ENCODE data around the gene ENOPH1.

ENOPH1 gene

GRCh38 chr4:82433791-82434190 is 3.4 kb downstream of the ENOPH1 start:
- in situ Hi-C loops (cut with MboI; ENCODE audit: low sequenced_read_pairs, unreplicated experiment) = no loop called here
- no peak for DNase-seq (ENCODE audit: low spot score)
- no peak for TF ChIP-seq CTCF (IDR thresholded peaks at IDR 0.05; ENCODE audit: borderline replicate concordance, control extremely low read depth, extremely low read depth, insufficient read depth, missing control alignments)

DNA sequence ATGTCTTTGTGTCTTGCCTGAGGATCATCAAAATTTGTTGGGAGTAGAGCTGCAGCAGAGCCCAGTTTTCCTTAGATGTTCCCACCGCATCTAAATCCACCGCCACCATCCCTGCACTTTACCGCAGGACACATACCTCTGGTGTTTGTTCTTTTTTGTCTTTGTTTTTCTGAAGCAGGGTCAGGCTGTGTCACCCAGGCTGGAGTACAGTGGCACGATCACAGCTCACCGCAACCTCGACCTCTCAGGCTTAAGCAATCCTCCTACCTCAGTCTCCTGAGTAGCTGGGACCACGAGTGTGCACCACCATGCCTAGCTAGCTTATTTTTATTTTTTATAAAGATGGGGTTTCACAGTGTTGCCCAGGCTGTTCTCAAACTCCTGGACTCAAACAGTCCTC is 4.6 kb downstream of the ENOPH1 start:
- TF ChIP-seq CTCF (IDR thresholded peaks at IDR 0.05; ENCODE audit: borderline replicate concordance, control extremely low read depth, extremely low read depth, insufficient read depth, missing control alignments) = no peak
- in situ Hi-C loops (cut with MboI; ENCODE audit: low sequenced_read_pairs, unreplicated experiment) = no loop called here
- DNase-seq (ENCODE audit: low spot score) = no peak

DNA sequence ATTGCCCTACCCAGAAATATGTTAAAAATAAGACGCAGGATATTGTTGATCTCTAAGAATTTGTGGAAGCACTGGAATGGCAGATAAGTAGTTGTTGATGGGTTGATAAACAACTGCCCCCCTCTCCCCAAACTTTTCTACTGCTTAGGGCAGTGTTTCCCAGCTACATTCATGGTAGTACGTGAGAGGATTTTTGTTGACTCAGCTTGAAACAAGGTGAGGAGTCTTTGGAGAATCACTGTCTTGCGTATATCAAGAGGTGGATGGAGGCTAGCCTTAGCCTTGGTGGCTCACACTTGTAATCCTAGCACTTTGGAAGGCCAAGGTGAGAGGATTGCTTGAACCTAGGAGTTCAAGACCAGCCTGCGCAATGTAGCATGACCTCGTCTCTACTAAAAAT is 5.7 kb downstream of the ENOPH1 start:
- no peak for DNase-seq (ENCODE audit: low spot score)
- TF ChIP-seq CTCF (IDR thresholded peaks at IDR 0.05; ENCODE audit: borderline replicate concordance, control extremely low read depth, extremely low read depth, insufficient read depth, missing control alignments) = no peak
- in situ Hi-C loops (cut with MboI; ENCODE audit: low sequenced_read_pairs, unreplicated experiment) = no loop called here

DNA sequence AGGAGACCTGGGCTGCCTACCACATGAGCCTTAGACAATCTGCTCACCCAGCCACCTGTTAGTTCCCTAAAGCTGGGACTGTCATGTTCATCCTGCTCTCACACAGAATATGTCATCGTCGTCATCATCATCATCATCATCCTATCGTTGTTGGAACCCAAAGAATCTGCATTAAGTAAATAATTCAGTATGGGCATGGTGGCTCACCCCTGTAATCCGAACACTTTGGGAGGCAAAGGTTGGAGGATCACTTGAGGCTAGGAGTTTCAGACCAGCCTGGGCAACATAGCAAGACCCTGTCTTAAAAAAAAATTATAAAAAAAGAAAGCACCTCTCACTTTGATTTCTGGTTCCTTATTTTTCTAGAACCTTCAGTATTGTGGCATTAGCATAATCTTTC is 6.4 kb downstream of the ENOPH1 start:
- no peak for DNase-seq (ENCODE audit: low spot score)
- TF ChIP-seq CTCF (IDR thresholded peaks at IDR 0.05; ENCODE audit: borderline replicate concordance, control extremely low read depth, extremely low read depth, insufficient read depth, missing control alignments) = no peak
- in situ Hi-C loops (cut with MboI; ENCODE audit: low sequenced_read_pairs, unreplicated experiment) = no loop called here

- in situ Hi-C loops (cut with MboI; ENCODE audit: low sequenced_read_pairs, unreplicated experiment) = no loop called here
- no peak for DNase-seq (ENCODE audit: low spot score)
- TF ChIP-seq CTCF (IDR thresholded peaks at IDR 0.05; ENCODE audit: borderline replicate concordance, control extremely low read depth, extremely low read depth, insufficient read depth, missing control alignments) = peak; percentile 0
These were observed 7.1 kb downstream of the ENOPH1 start for GRCh38 chr4:82437285-82438005.

DNA sequence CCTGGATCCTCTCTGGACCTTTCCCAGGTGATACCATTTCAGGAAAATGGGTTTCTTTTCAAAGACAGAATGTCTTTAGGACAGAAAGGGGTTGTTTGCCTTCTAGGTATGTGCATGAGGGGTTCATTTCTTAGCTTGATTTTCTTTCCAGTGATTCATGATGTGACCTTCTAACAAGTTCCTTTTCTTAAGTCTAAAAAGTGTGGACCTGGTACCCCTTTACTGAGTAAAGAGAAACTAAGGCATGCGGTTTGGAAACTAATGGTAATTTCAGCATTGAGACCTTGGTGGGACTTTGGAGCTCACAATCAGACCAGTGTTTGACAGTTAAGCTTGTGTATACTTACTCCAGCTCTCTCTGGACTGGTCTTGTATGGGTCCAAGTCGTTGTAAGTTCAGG is 8.7 kb downstream of the ENOPH1 start:
- in situ Hi-C loops (cut with MboI; ENCODE audit: low sequenced_read_pairs, unreplicated experiment) = no loop called here
- no peak for DNase-seq (ENCODE audit: low spot score)
- TF ChIP-seq CTCF (IDR thresholded peaks at IDR 0.05; ENCODE audit: borderline replicate concordance, control extremely low read depth, extremely low read depth, insufficient read depth, missing control alignments) = no peak
